Muscle layer of colon (tissue), 2 donors: Measurements from ENCODE around the gene AGBL1.

Experiments
- H3K27ac ChIP-seq: one replicate; pipeline ENCODE4 v1.7.0; 2013; ENCODE audit warnings: low read depth, mild to moderate bottlenecking, low read length, moderate library complexity
- H3K27me3 ChIP-seq, 2 donors: one replicate each; pipeline ENCODE4 v1.7.0; 2013; ENCODE audit warnings: low read length in 2 of 2, mild to moderate bottlenecking in 2 of 2; ENCODE audit not compliant: insufficient read depth in 2 of 2, control insufficient read depth in 1 of 2
- H3K36me3 ChIP-seq: one replicate; pipeline ENCODE4 v1.7.0; 2013; ENCODE audit warnings: mild to moderate bottlenecking, low read length; ENCODE audit not compliant: insufficient read depth
- H3K4me1 ChIP-seq: one replicate; pipeline ENCODE4 v1.7.0; 2013; ENCODE audit warnings: mild to moderate bottlenecking, low read length; ENCODE audit not compliant: insufficient read depth
- H3K4me3 ChIP-seq, 2 donors: one replicate each; pipeline ENCODE4 v1.7.0; 2013; ENCODE audit warnings: low read length in 2 of 2, low read depth in 1 of 2, mild to moderate bottlenecking in 1 of 2, moderate library complexity in 1 of 2
- H3K9ac ChIP-seq: one replicate; pipeline ENCODE4 v1.7.0; 2013; ENCODE audit warnings: low read length
- H3K9me3 ChIP-seq: one replicate; pipeline ENCODE4 v1.7.0; 2013; ENCODE audit warnings: mild to moderate bottlenecking, low read length
- donor health status: abdominal sarcoma.
- donor health status: Adenocarcinoma of cecum.

Gene AGBL1

GRCh38 chr15:86663304-86663703 lies 583.6 kb downstream of the AGBL1 start:
- no peaks in the 10 kb centered on the region for H3K9me3 ChIP-seq

DNA sequence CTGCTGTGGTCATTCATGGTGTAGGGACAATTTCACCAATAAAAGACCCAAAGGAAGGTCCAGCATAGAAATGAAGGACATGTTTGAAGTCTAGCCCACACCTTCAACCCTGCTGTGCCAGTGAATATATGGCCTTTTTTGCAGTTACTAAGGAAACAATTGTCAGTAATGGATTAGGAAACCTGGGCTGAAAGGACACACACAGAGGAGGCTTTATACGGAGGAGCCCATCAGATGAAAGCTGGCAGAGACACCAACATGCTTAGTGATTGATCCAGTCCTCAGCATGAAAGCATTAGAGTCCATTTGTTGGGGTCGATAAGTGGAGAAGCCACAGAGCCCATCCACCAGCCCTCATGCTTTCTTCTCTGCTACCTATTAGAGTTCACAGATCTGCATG lies 584.3 kb downstream of the AGBL1 start:
- Histone ChIP-seq H3K4me3 (no peak overlapping the region), H3K4me1 (no peaks in the 10 kb centered on the region), H3K27ac (no peak overlapping the region), H3K27me3 (no peaks in the 10 kb centered on the region), H3K36me3 (no peaks in the 10 kb centered on the region), H3K9ac (no peak overlapping the region), H3K9me3 (no peaks in the 10 kb centered on the region)

More at GRCh38 chr15:86663304-86663703, 583.6 kb downstream of the AGBL1 start:
- Histone ChIP-seq H3K4me3 (no peak overlapping the region), H3K36me3 (no peaks in the 10 kb centered on the region), H3K27ac (no peak overlapping the region), H3K9ac (no peak overlapping the region), H3K27me3 (no peaks in the 10 kb centered on the region), H3K4me1 (no peaks in the 10 kb centered on the region)

- no peaks in the 10 kb centered on the region for H3K36me3 ChIP-seq
- H3K4me1 ChIP-seq, result no peaks in the 10 kb centered on the region
- H3K27ac ChIP-seq, result no peak overlapping the region
- H3K27me3 ChIP-seq, result no peaks in the 10 kb centered on the region
- no peaks in the 10 kb centered on the region for H3K9me3 ChIP-seq
- no peak overlapping the region for H3K9ac ChIP-seq
- no peak overlapping the region for H3K4me3 ChIP-seq
Observed at GRCh38 chr15:86664581-86664980, 584.9 kb downstream of the AGBL1 start.

- Histone ChIP-seq H3K4me1 (no peaks in the 10 kb centered on the region), H3K4me3 (no peak overlapping the region)
Observed at GRCh38 chr15:86676002-86676401, 596.3 kb downstream of the AGBL1 start.

GRCh38 chr15:86677278-86677677 lies 597.6 kb downstream of the AGBL1 start:
- Histone ChIP-seq H3K9ac (no peak overlapping the region), H3K9me3 (no peaks in the 10 kb centered on the region), H3K36me3 (no peaks in the 10 kb centered on the region), H3K27me3 (no peaks in the 10 kb centered on the region), H3K4me3 (no peak overlapping the region), H3K27ac (no peak overlapping the region), H3K4me1 (no peaks in the 10 kb centered on the region)

More at GRCh38 chr15:86676002-86676401, 596.3 kb downstream of the AGBL1 start:
- Histone ChIP-seq H3K9ac (no peak overlapping the region), H3K27ac (no peak overlapping the region), H3K9me3 (no peaks in the 10 kb centered on the region), H3K27me3 (no peaks in the 10 kb centered on the region), H3K36me3 (no peaks in the 10 kb centered on the region)

DNA sequence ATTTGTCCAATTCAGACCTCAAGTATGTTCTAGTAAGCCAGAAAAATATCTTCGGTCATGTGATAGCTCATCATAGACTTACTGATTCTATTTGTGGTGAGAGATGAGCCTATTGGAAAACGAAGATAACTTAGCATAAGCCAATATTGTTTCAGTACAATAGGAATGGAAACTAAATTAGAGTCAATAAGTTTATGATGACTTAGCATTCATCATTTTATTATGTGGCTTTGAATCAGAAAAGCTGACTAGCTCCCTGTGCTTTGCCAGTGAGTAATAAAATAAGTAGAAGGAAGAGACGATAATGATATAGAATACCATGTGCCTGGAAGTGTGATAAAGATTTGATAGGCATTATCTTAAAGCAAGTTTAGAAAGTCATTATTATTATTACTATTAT lies 605.6 kb downstream of the AGBL1 start:
- H3K9me3 ChIP-seq, result no peaks in the 10 kb centered on the region
- H3K4me3 ChIP-seq, result no peak overlapping the region
- H3K9ac ChIP-seq, result no peak overlapping the region
- H3K27me3 ChIP-seq, result no peaks in the 10 kb centered on the region
- no peak overlapping the region for H3K27ac ChIP-seq
- H3K36me3 ChIP-seq, result no peaks in the 10 kb centered on the region
- no peaks in the 10 kb centered on the region for H3K4me1 ChIP-seq

- no peaks in the 10 kb centered on the region for H3K9me3 ChIP-seq
- no peaks in the 10 kb centered on the region for H3K36me3 ChIP-seq
- no peaks in the 10 kb centered on the region for H3K27me3 ChIP-seq
- no peak overlapping the region for H3K9ac ChIP-seq
- H3K4me1 ChIP-seq, result no peaks in the 10 kb centered on the region
- no peak overlapping the region for H3K27ac ChIP-seq
- H3K4me3 ChIP-seq, result no peak overlapping the region
Observed at GRCh38 chr15:86689006-86689405, 609.3 kb downstream of the AGBL1 start.

DNA sequence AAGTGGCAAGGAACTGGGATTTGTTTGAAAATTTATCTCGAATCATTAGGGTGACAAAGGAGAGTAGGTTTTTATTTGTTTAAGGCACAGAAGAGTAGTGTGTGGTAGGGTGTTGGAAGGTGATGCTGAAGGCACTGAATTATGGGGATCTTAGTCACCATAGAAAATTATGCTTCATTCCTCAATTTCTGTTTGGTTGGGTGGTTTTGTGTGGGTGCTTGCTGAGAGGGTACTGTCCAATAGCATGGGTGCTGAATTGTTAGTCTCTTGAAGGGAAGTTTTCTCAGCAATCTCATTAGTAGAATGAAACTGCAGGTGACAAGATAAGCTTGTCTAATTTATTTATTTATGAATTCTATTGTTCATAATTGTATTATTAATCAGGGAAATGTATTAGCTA lies 610.9 kb downstream of the AGBL1 start:
- H3K36me3 ChIP-seq, result no peaks in the 10 kb centered on the region
- no peak overlapping the region for H3K9ac ChIP-seq
- H3K27ac ChIP-seq, result no peak overlapping the region
- H3K4me3 ChIP-seq, result no peak overlapping the region
- no peaks in the 10 kb centered on the region for H3K27me3 ChIP-seq
- H3K4me1 ChIP-seq, result no peaks in the 10 kb centered on the region
- H3K9me3 ChIP-seq, result no peaks in the 10 kb centered on the region

DNA sequence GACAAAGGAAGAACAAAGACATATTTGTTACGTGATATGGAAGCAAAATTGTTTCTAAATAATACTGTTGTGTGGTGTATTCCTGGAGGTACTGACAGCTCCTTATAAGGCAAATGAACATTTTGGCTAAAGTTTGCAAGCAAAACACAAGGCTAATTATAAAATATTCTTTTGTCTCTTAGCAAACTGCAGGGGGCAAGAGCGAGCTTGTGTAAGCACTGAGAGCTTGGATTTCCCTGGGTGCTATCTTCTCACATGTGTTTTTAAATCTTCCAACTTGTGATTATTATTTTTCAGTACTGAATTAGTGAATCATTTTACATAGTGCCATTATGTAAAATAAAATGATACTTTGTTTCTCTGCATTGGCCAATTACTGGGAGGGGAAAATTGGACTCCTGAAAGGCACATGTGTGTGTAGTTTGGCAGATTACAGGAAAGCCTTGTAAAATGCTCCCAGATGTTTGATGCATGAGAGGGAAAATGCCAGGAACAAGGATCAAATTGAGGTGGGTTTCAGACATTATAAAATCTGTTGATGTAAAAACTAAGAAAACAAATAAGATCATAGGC lies 611.5 kb downstream of the AGBL1 start:
- Histone ChIP-seq H3K27ac (no peak overlapping the region), H3K9ac (no peak overlapping the region), H3K4me3 (no peak overlapping the region), H3K9me3 (no peaks in the 10 kb centered on the region), H3K27me3 (no peaks in the 10 kb centered on the region), H3K4me1 (no peaks in the 10 kb centered on the region), H3K36me3 (no peaks in the 10 kb centered on the region)

DNA sequence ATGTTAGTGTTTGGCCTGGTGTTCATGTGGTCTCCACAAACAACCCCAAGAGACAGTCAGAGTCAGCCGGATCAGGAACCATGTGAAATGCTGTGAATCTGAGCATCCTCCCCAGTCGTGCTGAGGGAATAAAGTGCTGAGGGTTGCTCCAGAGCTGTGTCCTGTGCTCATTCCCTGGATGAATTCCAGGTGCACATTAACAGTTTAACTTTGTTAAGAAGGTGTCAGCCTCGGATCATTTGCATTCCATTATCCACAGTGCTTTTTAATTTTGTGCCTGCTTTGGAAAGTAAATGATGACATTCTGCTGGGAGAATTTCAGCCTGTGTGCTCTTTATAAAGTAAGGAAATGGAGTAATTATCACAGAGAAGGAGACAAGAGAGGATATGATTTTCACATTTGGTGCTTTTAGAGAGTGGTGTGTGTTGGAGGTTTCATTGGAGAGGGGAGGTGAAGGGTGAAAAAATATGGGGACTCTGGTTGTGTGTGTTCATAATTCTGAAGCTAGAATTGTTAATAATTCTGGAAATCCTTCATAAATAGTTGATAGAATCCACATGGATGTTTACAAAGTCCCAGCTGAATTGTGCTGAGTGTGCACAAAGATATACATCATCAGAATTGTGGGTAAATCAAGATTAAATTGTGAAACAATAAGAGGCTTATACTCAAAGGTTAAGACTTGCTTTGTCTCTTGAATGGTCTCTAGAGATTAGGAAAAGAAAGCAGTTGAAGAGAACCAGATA lies 621.4 kb downstream of the AGBL1 start:
- no peak overlapping the region for H3K4me3 ChIP-seq
- no peaks in the 10 kb centered on the region for H3K36me3 ChIP-seq
- H3K9ac ChIP-seq, result no peak overlapping the region
- H3K4me1 ChIP-seq, result no peaks in the 10 kb centered on the region
- no peak overlapping the region for H3K27ac ChIP-seq
- no peaks in the 10 kb centered on the region for H3K27me3 ChIP-seq
- H3K9me3 ChIP-seq, result no peaks in the 10 kb centered on the region

GRCh38 chr15:86701611-86701963 lies 621.9 kb downstream of the AGBL1 start:
- H3K36me3 ChIP-seq, result no peaks in the 10 kb centered on the region
- H3K27me3 ChIP-seq, result no peaks in the 10 kb centered on the region
- H3K27ac ChIP-seq, result no peak overlapping the region
- H3K4me1 ChIP-seq, result no peaks in the 10 kb centered on the region
- no peaks in the 10 kb centered on the region for H3K9me3 ChIP-seq
- no peak overlapping the region for H3K4me3 ChIP-seq
- no peak overlapping the region for H3K9ac ChIP-seq

DNA sequence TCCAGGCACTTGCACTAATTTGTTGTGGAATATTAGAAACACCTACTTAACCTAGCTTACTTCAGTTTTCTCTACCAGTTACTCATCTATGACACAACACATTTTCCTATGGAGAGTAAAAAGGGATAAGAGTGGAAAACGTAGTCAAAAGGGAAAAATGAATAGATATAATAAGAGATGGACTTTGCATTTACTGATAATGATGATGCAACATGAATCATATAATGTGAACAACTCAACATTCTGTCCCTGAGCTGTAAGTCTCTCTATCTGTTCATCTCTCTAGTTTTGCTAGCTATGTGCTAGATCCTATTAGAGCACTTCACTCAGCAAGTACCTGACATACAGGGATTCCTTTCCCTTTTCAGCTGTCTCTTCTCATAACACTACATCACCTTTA lies 627.1 kb downstream of the AGBL1 start:
- Histone ChIP-seq H3K4me1 (no peaks in the 10 kb centered on the region), H3K27ac (no peak overlapping the region), H3K4me3 (no peak overlapping the region), H3K9me3 (no peaks in the 10 kb centered on the region), H3K9ac (no peak overlapping the region), H3K36me3 (no peaks in the 10 kb centered on the region), H3K27me3 (no peaks in the 10 kb centered on the region)
